Measurements from ENCODE around the gene KIF26A. TPM values are rescaled to one million over a fixed set of nuclear protein-coding genes. Genes with fewer than 3 reads are reported as not detected.

Gene KIF26A
- total RNA-seq, 1 donor from 2014 or later, result 6.3 TPM

DNA sequence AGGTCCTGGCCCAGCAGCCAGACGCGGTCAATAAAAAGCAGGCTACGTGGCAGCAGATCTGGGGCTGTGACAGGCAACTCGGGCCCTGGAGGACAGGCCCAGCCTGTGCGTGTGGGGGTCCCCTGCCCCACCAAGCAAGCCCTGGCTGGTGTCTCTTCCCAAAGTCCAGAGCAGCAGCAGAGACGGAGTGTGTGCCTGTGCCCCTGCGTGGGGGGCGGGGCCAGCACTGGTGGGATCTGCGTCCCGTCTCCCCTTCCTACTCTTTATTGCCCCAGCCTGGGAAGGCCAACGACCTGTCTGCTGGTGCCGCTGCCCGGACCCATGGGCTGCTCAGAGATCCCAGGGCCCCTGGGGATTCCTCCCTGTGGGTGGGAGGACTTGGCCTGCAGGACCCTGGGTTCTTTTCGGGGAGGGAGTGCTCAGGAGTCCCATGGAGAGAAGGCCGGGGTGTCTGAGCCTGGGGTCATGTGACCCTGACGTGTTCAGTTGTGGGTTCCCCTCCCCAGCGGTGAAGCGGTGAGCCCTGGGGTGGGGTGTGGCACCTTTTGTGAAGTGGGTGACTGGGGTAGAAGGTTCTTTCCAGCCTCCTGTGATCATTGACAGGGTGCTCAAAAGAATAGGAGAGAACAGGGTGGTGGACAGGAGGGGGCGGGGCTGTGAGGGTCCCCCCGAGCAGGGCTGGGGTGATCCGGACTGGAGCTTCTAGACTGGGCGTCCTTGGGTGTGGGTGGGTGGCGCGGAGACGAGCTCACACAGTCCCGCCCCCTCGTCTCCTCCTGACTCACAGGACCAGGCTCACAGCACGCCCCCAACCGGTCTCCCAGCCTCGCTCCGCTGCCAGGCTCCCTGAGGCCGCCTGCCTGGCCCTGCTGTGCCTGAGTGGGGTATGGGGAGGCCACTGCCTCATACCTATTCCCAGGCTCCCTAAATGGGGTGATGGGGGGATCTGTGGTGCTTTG, 30.5 kb upstream of the KIF26A start:
- Histone ChIP-seq H3K9ac (ENCODE audit: low read depth in 1 of 3, low read length in 3 of 3) (no peak overlapping the region), H3K9me3 (ENCODE audit: control insufficient read depth in 3 of 3, low read length in 3 of 3) (no peaks in the 10 kb centered on the region), H3K36me3 (ENCODE audit: control insufficient read depth in 3 of 3, insufficient read depth in 3 of 3, low read length in 3 of 3) (no peaks in the 10 kb centered on the region), H3K27ac (ENCODE audit: low read depth, low read length) (no peak overlapping the region), H3K27me3 (ENCODE audit: control insufficient read depth in 3 of 3, insufficient read depth in 3 of 3, low read length in 3 of 3) (peaks cover 3 to 26% (median 25%) of the 10 kb centered on the region in 3 donors), H3K4me1 (ENCODE audit: control insufficient read depth in 3 of 3, insufficient read depth in 3 of 3, low read length in 3 of 3) (no peaks in the 10 kb centered on the region), H3K4me3 (ENCODE audit: low read length in 3 of 3) (no peak overlapping the region)

DNA sequence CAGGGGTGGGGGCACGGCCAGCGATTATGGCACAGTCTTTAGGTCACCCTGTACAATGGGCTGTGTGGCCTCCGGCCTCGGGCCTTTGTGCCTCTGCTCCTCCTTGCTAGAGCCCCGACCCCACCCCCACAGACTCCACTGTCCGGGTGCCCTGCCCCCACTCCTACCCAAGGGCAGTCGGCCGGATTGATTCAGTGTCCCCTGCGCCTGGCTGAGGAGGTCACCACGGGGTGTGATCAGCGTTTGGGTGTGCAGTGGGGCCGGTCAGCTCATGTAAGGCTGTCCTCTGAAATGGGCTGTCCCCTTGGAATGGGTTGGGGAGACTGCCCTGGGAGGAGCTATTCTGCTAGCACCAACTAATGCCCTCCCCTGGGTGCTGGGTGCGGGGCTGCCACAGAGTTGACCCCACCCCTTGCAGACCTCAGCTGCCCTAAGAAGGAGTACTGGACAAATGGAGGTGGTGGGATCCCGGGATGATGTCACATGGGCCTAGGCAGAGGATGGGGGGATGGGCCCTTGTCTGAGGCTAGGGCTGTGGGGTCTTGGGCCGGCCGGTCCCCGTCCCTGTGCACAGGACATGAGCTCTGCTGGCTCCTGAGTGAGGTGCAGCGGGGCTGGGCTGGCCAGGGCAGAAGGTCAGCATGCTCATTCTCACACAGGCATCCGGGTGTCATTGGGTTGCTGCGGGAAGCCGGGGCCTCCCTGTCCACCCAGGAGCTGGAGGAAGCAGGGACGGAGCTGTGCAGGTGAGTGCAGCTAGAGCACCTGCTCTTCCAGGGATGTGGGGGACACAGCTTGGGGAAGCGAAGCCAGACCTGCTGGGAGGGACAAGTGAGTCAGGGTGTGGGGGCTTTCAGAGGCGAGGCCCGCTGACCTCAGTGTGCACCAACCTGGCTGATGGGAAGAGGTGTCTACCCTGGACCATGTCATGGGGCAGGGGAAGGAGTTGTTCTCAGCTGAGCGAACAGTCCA, 29.5 kb upstream of the KIF26A start:
- Histone ChIP-seq H3K4me1 (ENCODE audit: control insufficient read depth in 3 of 3, insufficient read depth in 3 of 3, low read length in 3 of 3) (no peaks in the 10 kb centered on the region), H3K36me3 (ENCODE audit: control insufficient read depth in 3 of 3, insufficient read depth in 3 of 3, low read length in 3 of 3) (no peaks in the 10 kb centered on the region), H3K4me3 (ENCODE audit: low read length in 3 of 3) (no peak overlapping the region), H3K27me3 (ENCODE audit: control insufficient read depth in 3 of 3, insufficient read depth in 3 of 3, low read length in 3 of 3) (peaks cover 5 to 33% (median 24%) of the 10 kb centered on the region in 3 donors), H3K9me3 (ENCODE audit: control insufficient read depth in 3 of 3, low read length in 3 of 3) (no peaks in the 10 kb centered on the region), H3K9ac (ENCODE audit: low read depth in 1 of 3, low read length in 3 of 3) (no peak overlapping the region), H3K27ac (ENCODE audit: low read depth, low read length) (no peak overlapping the region)

- no peak overlapping the region for H3K9ac ChIP-seq (ENCODE audit: low read depth in 1 of 3, low read length in 3 of 3)
- H3K4me3 ChIP-seq (ENCODE audit: low read length in 3 of 3), result no peak overlapping the region
- H3K4me1 ChIP-seq (ENCODE audit: control insufficient read depth in 3 of 3, insufficient read depth in 3 of 3, low read length in 3 of 3), result no peaks in the 10 kb centered on the region
- H3K9me3 ChIP-seq (ENCODE audit: control insufficient read depth in 3 of 3, low read length in 3 of 3), result no peaks in the 10 kb centered on the region
- H3K27me3 ChIP-seq (ENCODE audit: control insufficient read depth in 3 of 3, insufficient read depth in 3 of 3, low read length in 3 of 3), result peaks cover 5 to 42% (median 34%) of the 10 kb centered on the region in 3 donors
- no peaks in the 10 kb centered on the region for H3K36me3 ChIP-seq (ENCODE audit: control insufficient read depth in 3 of 3, insufficient read depth in 3 of 3, low read length in 3 of 3)
- H3K27ac ChIP-seq (ENCODE audit: low read depth, low read length), result no peak overlapping the region
Observed at GRCh38 chr14:104109731-104110361, 28.5 kb upstream of the KIF26A start.

DNA sequence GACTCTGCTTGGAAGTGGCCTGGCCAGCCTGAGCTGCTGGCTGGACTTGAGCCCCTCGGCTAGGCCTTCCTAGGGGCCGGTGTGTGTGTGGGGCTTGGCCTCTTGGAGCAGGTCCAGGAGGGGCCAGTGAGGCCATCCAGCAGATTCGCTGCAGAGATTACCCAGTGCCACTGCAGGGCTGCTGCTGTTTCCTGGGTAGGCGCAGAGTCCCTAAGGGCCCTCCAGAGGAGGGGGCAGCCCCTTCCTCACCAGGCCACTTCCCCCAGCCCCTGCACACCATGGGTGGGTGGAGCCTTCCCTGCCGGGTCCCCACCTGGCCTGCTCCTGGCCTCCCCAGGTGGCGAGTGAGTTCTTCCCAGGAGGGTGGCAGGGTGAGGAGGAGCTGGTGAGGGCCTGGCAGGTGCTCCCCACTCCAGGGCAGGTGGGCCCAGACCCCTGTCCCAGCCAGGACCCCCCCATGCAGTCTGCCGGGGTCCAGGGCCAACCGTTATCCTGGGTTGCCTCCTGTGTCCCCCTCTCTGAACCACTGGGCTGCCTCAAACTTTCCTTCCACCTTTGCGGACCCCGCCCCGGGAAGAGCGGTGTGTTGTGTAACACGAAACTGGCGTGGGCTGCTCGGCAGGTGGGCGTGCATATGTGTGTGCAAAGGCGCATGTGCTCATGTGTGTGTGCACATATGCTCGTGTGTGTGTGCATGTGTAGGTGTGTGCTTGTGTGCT, 27.7 kb upstream of the KIF26A start:
- Histone ChIP-seq H3K36me3 (ENCODE audit: control insufficient read depth in 3 of 3, insufficient read depth in 3 of 3, low read length in 3 of 3) (no peaks in the 10 kb centered on the region), H3K27me3 (ENCODE audit: control insufficient read depth in 3 of 3, insufficient read depth in 3 of 3, low read length in 3 of 3) (peaks cover 7 to 46% (median 36%) of the 10 kb centered on the region in 3 donors), H3K4me1 (ENCODE audit: control insufficient read depth in 3 of 3, insufficient read depth in 3 of 3, low read length in 3 of 3) (no peaks in the 10 kb centered on the region), H3K9ac (ENCODE audit: low read depth in 1 of 3, low read length in 3 of 3) (no peak overlapping the region), H3K4me3 (ENCODE audit: low read length in 3 of 3) (no peak overlapping the region), H3K27ac (ENCODE audit: low read depth, low read length) (no peak overlapping the region), H3K9me3 (ENCODE audit: control insufficient read depth in 3 of 3, low read length in 3 of 3) (no peaks in the 10 kb centered on the region)

GRCh38 chr14:104111301-104112112, 26.9 kb upstream of the KIF26A start:
- Histone ChIP-seq H3K9ac (ENCODE audit: low read depth in 1 of 3, low read length in 3 of 3) (no peak overlapping the region), H3K9me3 (ENCODE audit: control insufficient read depth in 3 of 3, low read length in 3 of 3) (no peaks in the 10 kb centered on the region), H3K36me3 (ENCODE audit: control insufficient read depth in 3 of 3, insufficient read depth in 3 of 3, low read length in 3 of 3) (no peaks in the 10 kb centered on the region), H3K4me3 (ENCODE audit: low read length in 3 of 3) (no peak overlapping the region), H3K27me3 (ENCODE audit: control insufficient read depth in 3 of 3, insufficient read depth in 3 of 3, low read length in 3 of 3) (peaks cover 15 to 50% (median 45%) of the 10 kb centered on the region in 3 donors), H3K27ac (ENCODE audit: low read depth, low read length) (no peak overlapping the region), H3K4me1 (ENCODE audit: control insufficient read depth in 3 of 3, insufficient read depth in 3 of 3, low read length in 3 of 3) (peaks cover 0 to 4% (median 0%) of the 10 kb centered on the region in 3 donors)

DNA sequence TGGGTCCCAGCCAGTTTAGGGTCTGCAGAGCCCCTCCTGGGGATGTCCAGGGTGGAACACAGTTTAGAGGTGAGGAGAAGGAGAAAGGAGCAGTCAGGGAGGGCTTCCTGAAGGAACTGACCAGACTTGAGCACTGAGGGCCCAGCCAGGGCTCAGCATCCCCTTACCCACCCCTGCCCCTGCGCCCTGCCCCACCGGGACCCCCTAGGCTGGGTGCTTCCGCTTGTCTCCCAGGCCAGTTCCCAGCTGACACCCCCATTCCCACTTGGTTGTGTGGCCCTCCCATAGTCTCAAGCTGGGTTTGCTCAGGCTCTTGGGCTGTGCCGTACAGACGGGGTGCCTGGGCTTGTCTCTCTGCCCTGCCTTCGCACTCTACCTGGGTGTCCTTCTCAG, 26.3 kb upstream of the KIF26A start:
- peaks cover 0 to 4% (median 0%) of the 10 kb centered on the region in 3 donors for H3K4me1 ChIP-seq (ENCODE audit: control insufficient read depth in 3 of 3, insufficient read depth in 3 of 3, low read length in 3 of 3)
- no peak overlapping the region for H3K27ac ChIP-seq (ENCODE audit: low read depth, low read length)
- no peaks in the 10 kb centered on the region for H3K9me3 ChIP-seq (ENCODE audit: control insufficient read depth in 3 of 3, low read length in 3 of 3)
- no peak overlapping the region for H3K4me3 ChIP-seq (ENCODE audit: low read length in 3 of 3)
- no peaks in the 10 kb centered on the region for H3K36me3 ChIP-seq (ENCODE audit: control insufficient read depth in 3 of 3, insufficient read depth in 3 of 3, low read length in 3 of 3)
- H3K9ac ChIP-seq (ENCODE audit: low read depth in 1 of 3, low read length in 3 of 3), result no peak overlapping the region
- H3K27me3 ChIP-seq (ENCODE audit: control insufficient read depth in 3 of 3, insufficient read depth in 3 of 3, low read length in 3 of 3), result peaks cover 15 to 56% (median 50%) of the 10 kb centered on the region in 3 donors

DNA sequence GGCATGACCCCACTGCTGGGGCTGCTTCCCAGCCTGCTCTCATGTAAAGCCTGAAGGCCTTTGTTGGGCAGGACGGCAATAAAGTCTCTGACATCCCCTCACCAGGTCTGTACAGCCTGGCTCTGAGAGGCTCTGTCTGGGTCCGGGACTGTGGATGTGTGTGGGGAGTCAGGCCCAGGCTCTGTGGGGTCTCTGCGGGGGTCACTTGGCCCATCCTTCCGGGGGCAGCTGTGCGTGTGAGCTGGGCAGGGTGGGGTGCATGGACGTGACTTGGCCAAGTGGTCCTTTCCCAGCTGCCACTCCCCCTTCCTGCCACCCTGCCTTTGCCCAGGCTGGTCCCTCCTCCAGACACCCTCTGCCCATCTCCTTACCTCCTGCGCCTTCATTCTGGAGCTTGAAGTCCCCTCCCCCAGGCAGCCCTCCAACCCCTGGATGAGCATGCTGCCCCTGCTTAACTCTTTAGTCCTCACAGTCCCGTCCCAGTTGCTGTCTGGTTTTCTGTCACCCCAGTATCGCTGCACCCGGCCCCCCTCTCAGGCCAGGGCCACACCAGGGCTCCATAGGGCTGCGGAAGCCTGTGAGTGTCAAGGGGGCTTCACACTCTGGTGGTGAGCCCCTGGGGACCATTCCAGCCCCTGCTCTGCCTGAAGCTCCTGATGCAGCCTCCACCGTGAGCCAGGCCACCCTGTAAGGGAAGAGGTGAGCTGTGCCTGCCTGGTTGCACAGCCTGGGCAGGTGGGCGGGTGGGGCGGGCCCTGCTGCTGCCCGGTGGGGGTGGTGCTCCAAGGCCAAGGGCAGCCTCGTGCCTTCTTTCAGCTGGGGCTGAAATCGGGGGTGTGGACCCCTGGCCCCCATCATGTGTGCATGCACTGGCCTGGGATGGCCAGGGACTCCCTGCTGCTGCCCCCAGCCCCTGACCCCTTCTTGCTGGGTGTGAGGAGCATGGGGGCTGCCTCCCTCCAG, 25.5 kb upstream of the KIF26A start:
- no peaks in the 10 kb centered on the region for H3K36me3 ChIP-seq (ENCODE audit: control insufficient read depth in 3 of 3, insufficient read depth in 3 of 3, low read length in 3 of 3)
- no peak overlapping the region for H3K27ac ChIP-seq (ENCODE audit: low read depth, low read length)
- H3K9me3 ChIP-seq (ENCODE audit: control insufficient read depth in 3 of 3, low read length in 3 of 3), result no peaks in the 10 kb centered on the region
- H3K9ac ChIP-seq (ENCODE audit: low read depth in 1 of 3, low read length in 3 of 3), result no peak overlapping the region
- H3K4me1 ChIP-seq (ENCODE audit: control insufficient read depth in 3 of 3, insufficient read depth in 3 of 3, low read length in 3 of 3), result peaks cover 0 to 4% (median 0%) of the 10 kb centered on the region in 3 donors
- no peak overlapping the region for H3K4me3 ChIP-seq (ENCODE audit: low read length in 3 of 3)
- H3K27me3 ChIP-seq (ENCODE audit: control insufficient read depth in 3 of 3, insufficient read depth in 3 of 3, low read length in 3 of 3), result peaks cover 20 to 59% (median 58%) of the 10 kb centered on the region in 3 donors
